Neural progenitor cell (in vitro differentiated cells): ENCODE data around the gene EXD3.

ENCODE experiments used
- CTCF ChIP-seq: fragments of 200-600 bp; sonication (generic); IDR thresholded peaks from 2 replicates; pipeline ENCODE4 v1.5.1; 2017; ENCODE audit warnings: antibody characterized with exemption, mild to moderate bottlenecking
- EZH2 ChIP-seq: fragments of 200-600 bp; sonication (generic); IDR thresholded peaks from 2 replicates; pipeline ENCODE4 v1.6.1; 2017; ENCODE audit warnings: antibody characterized with exemption, mild to moderate bottlenecking, moderate library complexity

- TF ChIP-seq CTCF (no peak), EZH2 (no peak)
Observed at GRCh38 chr9:137318602-137319001, 104.4 kb downstream of the EXD3 start.
